DOHH2 (cell line): ENCODE data around the gene FBXL17.

Source experiments
- EZH2phosphoT487 ChIP-seq: fragments of 200-600 bp; sonication (generic); IDR thresholded peaks from 2 replicates; pipeline ENCODE4 v1.6.1; 2017; ENCODE audit warnings: borderline replicate concordance, mild to moderate bottlenecking, antibody characterized with exemption, low read length, moderate library complexity, mixed read lengths
- TF ChIP-seq, protein P1 (sequence below): fragments of 200-600 bp; sonication (generic); IDR thresholded peaks from one replicate; pipeline ENCODE4 v1.5.1; 2014; ENCODE audit warnings: antibody characterized with exemption, mild to moderate bottlenecking, low read depth, low read length; ENCODE audit not compliant: poor library complexity, severe bottlenecking

DNA sequence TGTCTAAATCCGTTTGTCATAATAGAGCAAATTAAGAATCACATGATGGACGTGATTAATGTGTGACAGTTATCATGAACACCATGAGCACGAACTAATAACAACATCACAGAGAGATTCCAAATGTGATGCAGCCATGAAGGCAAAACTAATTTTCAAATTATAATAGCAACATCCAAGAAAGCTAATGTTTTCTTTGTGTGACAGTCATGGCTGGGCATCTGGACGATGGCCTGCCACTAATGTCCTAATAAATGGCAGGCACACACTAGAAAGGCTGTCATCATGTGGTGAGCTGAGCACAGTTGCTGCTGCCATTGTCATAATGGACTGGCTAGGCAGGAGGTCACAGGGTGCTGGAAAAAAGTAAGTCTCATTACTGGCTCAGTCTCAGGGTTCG, 431.1 kb downstream of the FBXL17 start:
- TF ChIP-seq, protein P1, sequence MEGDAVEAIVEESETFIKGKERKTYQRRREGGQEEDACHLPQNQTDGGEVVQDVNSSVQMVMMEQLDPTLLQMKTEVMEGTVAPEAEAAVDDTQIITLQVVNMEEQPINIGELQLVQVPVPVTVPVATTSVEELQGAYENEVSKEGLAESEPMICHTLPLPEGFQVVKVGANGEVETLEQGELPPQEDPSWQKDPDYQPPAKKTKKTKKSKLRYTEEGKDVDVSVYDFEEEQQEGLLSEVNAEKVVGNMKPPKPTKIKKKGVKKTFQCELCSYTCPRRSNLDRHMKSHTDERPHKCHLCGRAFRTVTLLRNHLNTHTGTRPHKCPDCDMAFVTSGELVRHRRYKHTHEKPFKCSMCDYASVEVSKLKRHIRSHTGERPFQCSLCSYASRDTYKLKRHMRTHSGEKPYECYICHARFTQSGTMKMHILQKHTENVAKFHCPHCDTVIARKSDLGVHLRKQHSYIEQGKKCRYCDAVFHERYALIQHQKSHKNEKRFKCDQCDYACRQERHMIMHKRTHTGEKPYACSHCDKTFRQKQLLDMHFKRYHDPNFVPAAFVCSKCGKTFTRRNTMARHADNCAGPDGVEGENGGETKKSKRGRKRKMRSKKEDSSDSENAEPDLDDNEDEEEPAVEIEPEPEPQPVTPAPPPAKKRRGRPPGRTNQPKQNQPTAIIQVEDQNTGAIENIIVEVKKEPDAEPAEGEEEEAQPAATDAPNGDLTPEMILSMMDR = no peak
- TF ChIP-seq EZH2phosphoT487 = no peak
